ENCODE results near the gene ALG14. TPM values are rescaled to one million over a fixed set of nuclear protein-coding genes. Genes with fewer than 3 reads are reported as not detected.

ALG14 gene
- total RNA-seq, 2 donors from 2014 or later, result 1.6 TPM

- H3K9me3 ChIP-seq, result no peaks in the 10 kb centered on the region
- no peak overlapping the region for H3K4me3 ChIP-seq
- no peak for ATAC-seq (ENCODE audit: insufficient number of reproducible peaks, low FRiP score, low read depth)
- TF ChIP-seq, protein P1, sequence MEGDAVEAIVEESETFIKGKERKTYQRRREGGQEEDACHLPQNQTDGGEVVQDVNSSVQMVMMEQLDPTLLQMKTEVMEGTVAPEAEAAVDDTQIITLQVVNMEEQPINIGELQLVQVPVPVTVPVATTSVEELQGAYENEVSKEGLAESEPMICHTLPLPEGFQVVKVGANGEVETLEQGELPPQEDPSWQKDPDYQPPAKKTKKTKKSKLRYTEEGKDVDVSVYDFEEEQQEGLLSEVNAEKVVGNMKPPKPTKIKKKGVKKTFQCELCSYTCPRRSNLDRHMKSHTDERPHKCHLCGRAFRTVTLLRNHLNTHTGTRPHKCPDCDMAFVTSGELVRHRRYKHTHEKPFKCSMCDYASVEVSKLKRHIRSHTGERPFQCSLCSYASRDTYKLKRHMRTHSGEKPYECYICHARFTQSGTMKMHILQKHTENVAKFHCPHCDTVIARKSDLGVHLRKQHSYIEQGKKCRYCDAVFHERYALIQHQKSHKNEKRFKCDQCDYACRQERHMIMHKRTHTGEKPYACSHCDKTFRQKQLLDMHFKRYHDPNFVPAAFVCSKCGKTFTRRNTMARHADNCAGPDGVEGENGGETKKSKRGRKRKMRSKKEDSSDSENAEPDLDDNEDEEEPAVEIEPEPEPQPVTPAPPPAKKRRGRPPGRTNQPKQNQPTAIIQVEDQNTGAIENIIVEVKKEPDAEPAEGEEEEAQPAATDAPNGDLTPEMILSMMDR (IDR thresholded peaks at IDR 0.05), result no peak
- no peaks in the 10 kb centered on the region for H3K27me3 ChIP-seq (replicated peaks; ENCODE audit: insufficient read depth)
- H3K4me1 ChIP-seq (ENCODE audit: control insufficient read depth in 1 of 2, low read depth in 2 of 2), result peaks cover 8 to 33% of the 10 kb centered on the region in 2 donors
- no peaks in the 10 kb centered on the region for H3K36me3 ChIP-seq
- no peak overlapping the region for H3K27ac ChIP-seq
- no peak for DNase-seq (ENCODE audit: low spot score)
Observed at GRCh38 chr1:94952539-94952938, 120.2 kb downstream of the ALG14 start.

DNA sequence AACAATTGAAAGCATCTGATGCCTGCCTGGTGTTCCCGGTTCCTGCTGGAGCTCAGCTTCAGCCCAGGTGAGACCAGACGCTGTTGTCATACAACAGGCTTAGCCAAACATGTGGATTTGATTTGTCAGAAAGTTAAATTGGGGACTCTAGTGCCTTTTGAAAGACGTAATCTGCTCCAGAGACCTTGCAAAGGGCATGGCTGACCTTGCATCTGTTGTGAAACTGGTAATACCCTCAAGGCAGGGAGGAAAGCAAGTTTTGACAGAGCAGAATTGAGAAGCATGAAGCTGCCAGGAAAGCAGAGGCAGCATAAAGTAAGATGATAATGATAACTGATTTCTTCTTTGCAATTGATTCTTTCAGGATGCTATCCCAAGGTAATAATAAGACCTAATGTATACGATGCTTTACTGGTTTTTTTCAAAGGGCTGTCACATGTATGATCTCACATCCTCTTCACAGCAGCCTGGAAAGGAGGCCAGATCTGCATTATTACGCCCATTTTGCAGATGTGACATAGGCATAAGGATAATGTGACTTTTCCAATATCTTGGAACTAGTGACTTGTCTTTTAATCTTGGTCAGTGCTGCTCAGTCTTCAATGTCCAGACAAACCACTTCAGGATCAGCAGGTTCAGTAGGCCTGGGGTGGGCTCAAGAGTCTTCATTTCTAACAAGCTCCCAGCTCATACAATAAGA, 121.1 kb downstream of the ALG14 start:
- H3K27ac ChIP-seq, result no peak overlapping the region
- H3K27me3 ChIP-seq (replicated peaks; ENCODE audit: insufficient read depth), result no peaks in the 10 kb centered on the region
- H3K36me3 ChIP-seq, result no peaks in the 10 kb centered on the region
- no peak overlapping the region for H3K4me3 ChIP-seq
- H3K9me3 ChIP-seq, result no peaks in the 10 kb centered on the region
- ATAC-seq (ENCODE audit: insufficient number of reproducible peaks, low FRiP score, low read depth) (no peak), DNase-seq (ENCODE audit: low spot score) (no peak)
- TF ChIP-seq, protein P1 (IDR thresholded peaks at IDR 0.05), result no peak
- peaks cover 8 to 38% of the 10 kb centered on the region in 2 donors for H3K4me1 ChIP-seq (ENCODE audit: control insufficient read depth in 1 of 2, low read depth in 2 of 2)

DNA sequence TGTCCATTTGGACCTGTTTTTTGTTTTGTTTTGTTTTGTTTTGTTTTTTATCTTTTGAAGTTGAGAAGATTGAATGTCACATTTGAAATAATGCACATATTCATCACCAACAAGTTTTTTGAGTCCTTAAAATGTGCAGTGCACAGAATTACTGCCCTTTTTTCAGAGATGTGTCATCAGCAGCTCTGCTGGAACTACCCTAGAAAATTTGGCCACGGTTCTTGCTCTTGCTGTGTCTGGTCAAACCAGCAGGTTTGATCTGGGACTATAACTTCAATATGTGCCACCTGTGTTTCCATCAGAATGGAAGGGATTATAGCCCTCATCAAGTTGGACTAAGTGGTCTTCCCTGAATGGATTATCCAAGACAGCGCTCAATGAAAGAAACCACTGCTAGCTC, 121.7 kb downstream of the ALG14 start:
- TF ChIP-seq, protein P1 (IDR thresholded peaks at IDR 0.05), result no peak
- Histone ChIP-seq H3K4me3 (no peak overlapping the region), H3K9me3 (no peaks in the 10 kb centered on the region), H3K4me1 (ENCODE audit: control insufficient read depth in 1 of 2, low read depth in 2 of 2) (peaks cover 8 to 33% of the 10 kb centered on the region in 2 donors), H3K27ac (no peak overlapping the region), H3K36me3 (no peaks in the 10 kb centered on the region), H3K27me3 (replicated peaks; ENCODE audit: insufficient read depth) (no peaks in the 10 kb centered on the region)
- DNase-seq (ENCODE audit: low spot score) (no peak), ATAC-seq (ENCODE audit: insufficient number of reproducible peaks, low FRiP score, low read depth) (no peak)

DNA sequence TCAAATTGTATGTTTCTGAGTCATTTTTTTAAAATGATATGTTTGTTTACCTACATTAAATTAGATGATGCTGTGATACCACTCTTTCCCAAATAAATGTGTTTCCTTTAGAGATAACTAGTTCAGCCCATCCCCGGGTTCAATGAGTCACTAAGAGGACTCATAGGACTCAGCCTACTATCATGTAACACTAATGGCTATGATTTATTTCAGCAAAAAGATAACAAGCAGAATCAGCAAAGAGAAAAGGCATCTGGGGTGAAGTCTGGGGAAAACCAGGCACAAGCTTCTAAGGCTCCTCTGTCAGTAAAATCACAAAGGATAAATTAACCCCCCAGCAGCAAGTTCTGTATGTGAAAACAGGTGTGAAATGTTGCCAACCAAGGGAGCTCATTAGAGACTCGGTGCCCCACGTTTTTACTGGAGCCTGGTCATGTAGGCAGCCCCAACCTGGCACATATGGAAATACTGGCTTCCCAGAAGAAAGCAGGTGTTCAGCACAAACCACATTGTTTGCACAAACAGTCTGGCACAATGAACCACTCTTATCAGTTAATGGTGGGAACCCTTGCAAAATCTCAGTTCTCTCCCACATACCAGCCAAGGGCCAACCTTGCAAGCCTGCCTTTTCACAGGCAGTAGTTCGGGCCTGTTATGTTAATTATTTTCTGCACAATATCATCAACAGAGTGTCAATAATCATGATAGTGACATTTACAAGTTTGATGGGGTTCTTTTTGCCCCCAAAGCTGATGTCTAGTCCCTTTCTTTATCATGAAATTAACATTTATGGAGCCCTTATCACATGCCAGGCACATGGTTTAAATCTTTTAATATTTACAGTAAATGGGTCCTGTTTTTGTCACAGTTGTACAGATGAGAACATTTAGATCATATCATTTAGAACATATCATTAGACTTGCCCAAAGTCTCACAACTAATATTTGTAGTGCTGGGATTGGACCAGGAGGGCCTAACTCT, 122.8 kb downstream of the ALG14 start:
- Histone ChIP-seq H3K27ac (no peak overlapping the region), H3K4me3 (no peak overlapping the region), H3K9me3 (no peaks in the 10 kb centered on the region), H3K4me1 (ENCODE audit: control insufficient read depth in 1 of 2, low read depth in 2 of 2) (peaks cover 8 to 24% of the 10 kb centered on the region in 2 donors), H3K27me3 (replicated peaks; ENCODE audit: insufficient read depth) (no peaks in the 10 kb centered on the region), H3K36me3 (no peaks in the 10 kb centered on the region)
- TF ChIP-seq, protein P1 (IDR thresholded peaks at IDR 0.05), result no peak
- DNase-seq (ENCODE audit: low spot score), result no peak
- ATAC-seq (ENCODE audit: insufficient number of reproducible peaks, low FRiP score, low read depth), result no peak

- DNase-seq (ENCODE audit: low spot score) (no peak), ATAC-seq (ENCODE audit: insufficient number of reproducible peaks, low FRiP score, low read depth) (no peak)
- TF ChIP-seq, protein P1 (IDR thresholded peaks at IDR 0.05), result no peak
- H3K4me1 ChIP-seq (ENCODE audit: control insufficient read depth in 1 of 2, low read depth in 2 of 2), result peaks cover 0 to 16% of the 10 kb centered on the region in 2 donors
- no peaks in the 10 kb centered on the region for H3K9me3 ChIP-seq
- H3K27me3 ChIP-seq (replicated peaks; ENCODE audit: insufficient read depth), result no peaks in the 10 kb centered on the region
- no peak overlapping the region for H3K4me3 ChIP-seq
- no peaks in the 10 kb centered on the region for H3K36me3 ChIP-seq
- peak overlapping the region; percentile 16 to 65 for H3K27ac ChIP-seq
Observed at GRCh38 chr1:94947437-94947836, 125.3 kb downstream of the ALG14 start.

Data from thoracic aorta (tissue), 2 donors.